Neuron (in vitro differentiated cells): ENCODE results near the gene PXDC1.

Experiments
- H2AFZ ChIP-seq: one replicate; pipeline ENCODE4 v1.6.1; 2013; ENCODE audit warnings: low read depth, mild to moderate bottlenecking, inconsistent platforms, low read length, moderate library complexity
- H3K27me3 ChIP-seq: one replicate; pipeline ENCODE4 v1.6.1; 2013; ENCODE audit warnings: low read length; ENCODE audit not compliant: insufficient read depth
- H3K36me3 ChIP-seq: one replicate; pipeline ENCODE4 v1.6.1; 2013; ENCODE audit warnings: low read length; ENCODE audit not compliant: insufficient read depth
- H3K4me1 ChIP-seq: one replicate; pipeline ENCODE4 v1.6.1; 2013; ENCODE audit warnings: low read length; ENCODE audit not compliant: insufficient read depth
- H3K4me3 ChIP-seq: 2 replicates; pipeline ENCODE4 v1.5.1; 2013; ENCODE audit warnings: mild to moderate bottlenecking, low read length, moderate library complexity
- H3K9me3 ChIP-seq: one replicate; pipeline ENCODE4 v1.6.1; 2013; ENCODE audit warnings: low read length

The PXDC1 gene

GRCh38 chr6:3744901-3745470 lies 6.5 kb downstream of the PXDC1 start:
- Histone ChIP-seq H3K4me3 (no peak overlapping the region), H3K4me1 (peaks cover 43% of the 10 kb centered on the region), H3K9me3 (no peaks in the 10 kb centered on the region), H3K36me3 (peaks cover 4% of the 10 kb centered on the region), H3K27me3 (no peaks in the 10 kb centered on the region), H2AFZ (no peak overlapping the region)

DNA sequence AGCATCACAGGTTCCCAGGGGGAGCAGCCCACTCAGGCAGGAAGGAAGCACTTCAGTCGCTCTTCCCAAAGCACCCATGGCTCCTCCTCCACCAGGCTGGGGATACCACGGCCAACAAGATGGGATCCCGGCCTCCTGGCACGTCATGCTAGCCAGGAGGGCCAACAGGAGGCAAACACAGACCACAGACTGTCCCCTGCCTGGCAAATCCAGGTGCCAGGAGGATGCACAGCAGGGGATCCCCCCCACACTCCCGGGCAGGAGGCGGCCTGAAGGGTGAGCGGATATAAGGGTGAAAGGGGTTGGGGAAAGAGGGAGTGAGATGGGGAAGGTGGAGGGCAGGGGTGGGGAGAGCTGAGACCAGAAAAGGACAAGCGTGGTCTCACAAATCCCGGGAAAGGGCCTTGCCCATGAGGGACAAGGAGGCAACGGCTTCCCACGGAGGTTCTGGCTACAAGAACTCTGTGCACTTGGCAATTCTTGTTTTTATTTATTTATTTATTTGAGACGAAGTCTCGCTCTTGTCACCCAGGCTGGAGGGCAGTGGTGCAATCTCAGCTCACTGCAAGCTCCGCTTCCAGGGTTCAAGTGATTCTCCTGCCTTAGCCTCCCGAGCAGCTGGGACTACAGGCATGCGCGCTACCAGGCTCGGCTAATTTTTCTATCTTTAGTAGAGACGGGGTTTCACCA lies 7.2 kb downstream of the PXDC1 start:
- peaks cover 37% of the 10 kb centered on the region for H3K4me1 ChIP-seq
- no peak overlapping the region for H3K4me3 ChIP-seq
- no peak overlapping the region for H2AFZ ChIP-seq
- peaks cover 4% of the 10 kb centered on the region for H3K36me3 ChIP-seq
- H3K27me3 ChIP-seq = no peaks in the 10 kb centered on the region
- no peaks in the 10 kb centered on the region for H3K9me3 ChIP-seq

GRCh38 chr6:3743541-3743940 lies 8.0 kb downstream of the PXDC1 start:
- H3K4me1 ChIP-seq = peaks cover 28% of the 10 kb centered on the region
- no peak overlapping the region for H3K4me3 ChIP-seq
- H3K27me3 ChIP-seq = no peaks in the 10 kb centered on the region
- H3K9me3 ChIP-seq = no peaks in the 10 kb centered on the region
- H2AFZ ChIP-seq = no peak overlapping the region
- peaks cover 4% of the 10 kb centered on the region for H3K36me3 ChIP-seq

GRCh38 chr6:3742426-3743344 lies 8.8 kb downstream of the PXDC1 start:
- H3K4me3 ChIP-seq = no peak overlapping the region
- H3K27me3 ChIP-seq = no peaks in the 10 kb centered on the region
- no peaks in the 10 kb centered on the region for H3K9me3 ChIP-seq
- H2AFZ ChIP-seq = no peak overlapping the region
- H3K36me3 ChIP-seq = peaks cover 10% of the 10 kb centered on the region
- peaks cover 22% of the 10 kb centered on the region for H3K4me1 ChIP-seq

GRCh38 chr6:3742076-3742425 lies 9.5 kb downstream of the PXDC1 start:
- Histone ChIP-seq H3K36me3 (peaks cover 17% of the 10 kb centered on the region), H3K4me1 (peaks cover 22% of the 10 kb centered on the region), H2AFZ (no peak overlapping the region), H3K27me3 (no peaks in the 10 kb centered on the region), H3K4me3 (no peak overlapping the region), H3K9me3 (no peaks in the 10 kb centered on the region)

DNA sequence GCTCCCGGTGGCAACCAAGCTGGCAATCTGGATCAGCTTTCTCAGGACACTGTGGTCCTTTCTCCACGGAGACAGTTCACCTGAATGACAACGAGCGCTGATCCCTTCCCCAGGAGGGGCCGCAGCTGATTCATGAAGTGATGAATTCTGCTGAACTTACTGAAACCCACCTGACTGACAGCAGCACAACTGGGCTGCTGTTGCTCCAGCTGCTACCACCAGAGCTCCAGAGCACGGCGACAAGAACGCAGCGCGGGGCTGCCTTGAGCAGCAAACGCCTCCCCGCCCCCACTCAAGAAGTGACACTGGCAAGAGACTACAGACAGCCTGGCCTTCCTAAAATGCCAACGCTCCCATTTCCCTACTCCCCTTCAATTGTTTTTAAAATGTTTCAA lies 10.0 kb downstream of the PXDC1 start:
- Histone ChIP-seq H3K4me3 (no peak overlapping the region), H3K27me3 (no peaks in the 10 kb centered on the region), H3K4me1 (peaks cover 22% of the 10 kb centered on the region), H2AFZ (no peak overlapping the region), H3K36me3 (peaks cover 23% of the 10 kb centered on the region), H3K9me3 (no peaks in the 10 kb centered on the region)

GRCh38 chr6:3740551-3741476 lies 10.7 kb downstream of the PXDC1 start:
- Histone ChIP-seq H3K27me3 (no peaks in the 10 kb centered on the region), H2AFZ (no peak overlapping the region), H3K4me3 (no peak overlapping the region), H3K9me3 (peaks cover 5% of the 10 kb centered on the region), H3K4me1 (peaks cover 22% of the 10 kb centered on the region), H3K36me3 (peaks cover 26% of the 10 kb centered on the region)

DNA sequence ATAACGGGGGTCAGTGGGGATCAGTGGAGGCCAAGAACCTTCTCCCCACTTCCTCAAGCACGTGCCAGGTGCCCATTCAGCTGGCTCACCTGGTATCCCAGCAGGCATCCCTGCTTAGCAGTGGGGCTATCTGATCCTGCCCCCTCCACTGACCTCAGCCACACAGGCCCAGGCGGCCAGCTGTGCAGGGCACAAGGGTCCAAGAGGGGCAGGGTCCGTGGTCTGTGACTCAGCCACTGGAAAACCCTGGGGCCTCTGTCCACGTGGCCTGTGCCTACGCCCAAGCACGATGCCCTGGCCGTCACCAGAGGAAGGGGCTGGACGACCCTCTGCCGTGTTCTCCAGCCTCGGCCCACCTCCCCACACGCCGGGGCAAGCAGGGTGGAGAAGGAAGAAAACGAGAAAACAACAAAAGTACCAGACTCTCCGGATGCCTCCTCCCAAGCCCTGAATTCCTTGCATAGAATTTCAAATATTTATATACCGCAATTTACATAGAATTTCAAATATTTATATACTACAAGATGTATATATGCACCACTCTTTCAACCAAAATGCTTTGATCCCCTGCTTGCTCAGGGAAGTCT lies 12.1 kb downstream of the PXDC1 start:
- Histone ChIP-seq H3K4me1 (peaks cover 22% of the 10 kb centered on the region), H2AFZ (no peak overlapping the region), H3K36me3 (peaks cover 37% of the 10 kb centered on the region), H3K9me3 (peaks cover 15% of the 10 kb centered on the region), H3K4me3 (no peak overlapping the region), H3K27me3 (no peaks in the 10 kb centered on the region)

DNA sequence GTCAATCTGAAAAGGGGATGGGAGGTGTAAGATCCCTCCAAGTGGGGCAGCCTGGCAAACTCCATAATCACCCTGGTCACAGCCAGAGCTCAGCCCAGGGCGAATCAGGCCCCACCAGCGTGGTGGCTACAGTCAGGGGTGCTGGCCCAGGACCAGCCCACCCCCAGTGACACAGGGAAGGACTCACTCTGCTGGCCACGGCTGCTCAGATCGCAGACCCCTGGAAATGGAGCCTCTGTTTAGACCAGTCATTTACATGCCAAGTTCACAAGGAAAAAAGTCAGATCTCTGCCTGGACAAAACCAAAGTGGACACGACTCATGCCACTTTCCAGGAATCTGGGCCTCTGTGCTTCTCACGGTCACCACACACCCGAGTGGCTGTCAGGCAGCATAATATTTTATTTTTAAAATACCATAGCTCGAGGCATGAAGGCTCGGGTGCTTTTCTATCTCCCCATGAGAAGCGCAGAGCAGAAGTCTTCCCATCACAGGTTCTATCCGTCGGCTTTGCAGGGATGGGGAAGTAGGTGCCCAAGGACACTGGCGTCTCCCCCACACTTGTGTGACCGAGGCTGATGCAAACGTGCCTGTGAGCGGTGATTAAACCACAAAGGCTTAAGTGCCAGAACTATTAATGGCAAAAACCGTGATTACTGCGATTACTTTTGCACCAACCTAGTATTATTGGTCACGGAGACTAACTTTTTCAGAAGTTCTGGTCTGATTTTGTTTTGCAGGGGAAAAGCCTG lies 13.0 kb downstream of the PXDC1 start:
- H3K4me1 ChIP-seq = peaks cover 15% of the 10 kb centered on the region
- H2AFZ ChIP-seq = no peak overlapping the region
- no peaks in the 10 kb centered on the region for H3K27me3 ChIP-seq
- peaks cover 15% of the 10 kb centered on the region for H3K9me3 ChIP-seq
- no peak overlapping the region for H3K4me3 ChIP-seq
- H3K36me3 ChIP-seq = peaks cover 37% of the 10 kb centered on the region

GRCh38 chr6:3737831-3738210 lies 13.7 kb downstream of the PXDC1 start:
- Histone ChIP-seq H2AFZ (no peak overlapping the region), H3K36me3 (peaks cover 37% of the 10 kb centered on the region), H3K4me1 (peaks cover 8% of the 10 kb centered on the region), H3K9me3 (peaks cover 15% of the 10 kb centered on the region), H3K27me3 (no peaks in the 10 kb centered on the region), H3K4me3 (no peak overlapping the region)

DNA sequence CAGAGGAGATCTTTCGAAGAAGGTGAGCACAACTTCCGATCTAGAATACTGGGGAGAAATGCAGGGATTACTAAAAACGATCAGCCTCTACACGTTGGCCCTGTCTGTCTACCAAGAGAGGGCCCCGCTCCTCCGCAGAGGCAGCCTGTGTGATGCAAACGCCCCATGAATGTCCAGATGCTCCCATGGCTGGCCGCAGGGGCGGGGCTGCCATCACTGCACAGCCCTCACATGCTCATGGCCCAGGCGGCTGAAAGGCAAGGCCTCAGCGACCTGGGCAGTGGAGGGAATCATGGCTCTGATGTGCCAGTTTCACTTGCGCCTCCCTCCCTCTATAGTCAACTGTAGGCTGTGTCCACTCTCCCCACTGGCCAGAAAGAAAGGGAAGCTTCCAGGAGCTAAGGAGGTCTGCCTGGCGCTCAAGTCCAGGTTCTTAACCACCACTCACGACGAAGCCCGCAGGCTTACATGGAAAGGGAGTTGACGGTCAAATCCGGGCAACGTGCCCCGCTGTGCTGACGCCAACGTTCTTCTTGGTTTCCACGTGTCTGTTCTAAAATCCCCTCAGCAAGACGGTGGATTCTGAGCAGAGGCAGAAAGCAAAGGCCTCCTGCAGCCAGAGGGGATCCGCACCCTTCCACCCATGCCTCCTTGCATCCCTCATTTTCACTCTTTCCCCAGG lies 14.2 kb downstream of the PXDC1 start:
- H3K9me3 ChIP-seq = peaks cover 15% of the 10 kb centered on the region
- no peaks in the 10 kb centered on the region for H3K27me3 ChIP-seq
- no peak overlapping the region for H3K4me3 ChIP-seq
- H3K4me1 ChIP-seq = peaks cover 6% of the 10 kb centered on the region
- peaks cover 37% of the 10 kb centered on the region for H3K36me3 ChIP-seq
- no peak overlapping the region for H2AFZ ChIP-seq
